HepG2 (cell line): ENCODE results near the gene CCDC106. TPM values are rescaled to one million over a fixed set of nuclear protein-coding genes. Genes with fewer than 3 reads are reported as not detected.

Source experiments
- ATAC-seq: fragments of 200-7000 bp; cut with Tn5 transposase; 3 replicates; pipeline ENCODE4 v1.9.1; 2020; ENCODE audit warnings: mild to moderate bottlenecking, moderate library complexity
- BruUV-seq: library from RNA; stranded (reverse); fragments of 400-500 nt; replicated peaks from 2 replicates; lab custom pipeline; 2021; lab: Mats Ljungman, UMichigan
- CTCF ChIA-PET: fragments of 300-600 bp; formaldehyde crosslinking; extraction: SDS; loops from one replicate; lab custom pipeline; 2021; ENCODE audit warnings: low total read pairs, inconsistent platforms, low intra/inter-chr PET ratio; lab: Yijun Ruan, JAX
- POLR2A ChIA-PET: fragments of 350-600 bp; sonication (Branson Sonifier 250); formaldehyde crosslinking; loops from one replicate; lab custom pipeline; 2020; ENCODE audit warnings: antibody characterized with exemption, inconsistent platforms; lab: Yijun Ruan, JAX
- DNase-seq: peaks from one replicate; pipeline ENCODE4 v3.0.0-alpha.2; 2015; ENCODE audit warnings: low spot score
- FAIRE-seq: peaks from 3 replicates; lab custom pipeline; 2011; peaks lifted over from hg19 to GRCh38; lab: Jason Lieb, UNC
- H2AFZ ChIP-seq: one replicate; pipeline ENCODE4 v1.6.1; 2011; ENCODE audit warnings: low read length, inconsistent platforms
- H3K27ac ChIP-seq: fragments of 300-600 bp; 3 replicates; pipeline ENCODE4 v1.8.0; 2011; ENCODE audit warnings: mixed run types, mild to moderate bottlenecking, mixed read lengths, low read length, inconsistent platforms; ENCODE audit not compliant: insufficient read depth; ENCODE audit errors: extremely low read length
- H3K27me3 ChIP-seq, 2 experiments: fragments of 200-600 bp in 1 of 2; 2 replicates in 1 of 2; 3 replicates in 1 of 2; pipeline versions ENCODE4 v1.6.0 to v1.8.0; 2011; ENCODE audit warnings: low read length in 2 of 2, mild to moderate bottlenecking in 2 of 2, moderate library complexity in 2 of 2, inconsistent platforms in 1 of 2; ENCODE audit not compliant: insufficient read depth in 2 of 2, control insufficient read depth in 1 of 2
- H3K36me3 ChIP-seq, 2 experiments: fragments of 200-600 bp in 1 of 2; replicated peaks in 1 of 2; 2 replicates in 1 of 2; 3 replicates in 1 of 2; pipeline versions ENCODE4 v1.5.1 to v1.8.0; 2011; ENCODE audit warnings: low read length in 2 of 2, inconsistent platforms in 1 of 2; ENCODE audit not compliant: insufficient read depth in 2 of 2, control insufficient read depth in 1 of 2
- H3K4me1 ChIP-seq: 2 replicates; pipeline ENCODE4 v1.5.1; 2012; ENCODE audit warnings: low read length, inconsistent platforms; ENCODE audit not compliant: insufficient read depth
- H3K4me2 ChIP-seq: 2 replicates; pipeline ENCODE4 v1.6.0; 2011; ENCODE audit warnings: low read depth, low read length, inconsistent platforms
- H3K4me3 ChIP-seq, 3 experiments: fragments of 200-600 bp in 1 of 3; sonication (generic), shearing (Covaris generic) in 1 of 3; replicated peaks in 1 of 3; 2 replicates each; pipeline ENCODE4 v1.5.1; 2011 to 2016; ENCODE audit warnings: low read length in 3 of 3, inconsistent platforms in 2 of 3, low read depth in 2 of 3, mild to moderate bottlenecking in 2 of 3, control low read depth in 1 of 3, mixed read lengths in 1 of 3; ENCODE audit not compliant: insufficient read depth in 1 of 3
- H3K79me2 ChIP-seq: one replicate; pipeline ENCODE4 v1.6.1; 2011; ENCODE audit warnings: low read length, inconsistent platforms; ENCODE audit not compliant: insufficient read depth
- H3K9ac ChIP-seq: 2 replicates; pipeline ENCODE4 v1.6.0; 2011; ENCODE audit warnings: mild to moderate bottlenecking, low read depth, low read length, inconsistent platforms; ENCODE audit not compliant: insufficient read depth
- H3K9me3 ChIP-seq: 2 replicates; pipeline ENCODE4 v1.5.1; 2012; ENCODE audit warnings: mild to moderate bottlenecking, low read length
- H4K20me1 ChIP-seq: 2 replicates; pipeline ENCODE4 v1.6.0; 2011; ENCODE audit warnings: inconsistent platforms, mild to moderate bottlenecking, low read length, moderate library complexity; ENCODE audit not compliant: insufficient read depth
- AGO2 ChIP-seq: fragments of 200-400 bp; formaldehyde crosslinking; optimal IDR thresholded peaks from 2 replicates; pipeline ENCODE3; 2017; ENCODE audit warnings: mild to moderate bottlenecking, low read depth, low read length, moderate library complexity
- PRPF4 ChIP-seq: fragments of 200-400 bp; formaldehyde crosslinking; IDR thresholded peaks from 2 replicates; pipeline ENCODE4 v1.6.1; 2016; ENCODE audit warnings: low read length, low read depth; ENCODE audit not compliant: poor library complexity, severe bottlenecking
- TSC22D2 ChIP-seq: sonication (generic); formaldehyde crosslinking; IDR thresholded peaks from 2 replicates; pipeline ENCODE4 v1.5.1; 2020; ENCODE audit warnings: missing genetic modification reagents, mild to moderate bottlenecking, borderline replicate concordance
- WGBS: methylation state at CpG from one replicate; pipeline ENCODE4 v1.1.6; 2017; ENCODE audit warnings: low lambda C conversion rate; 5-methylcytosine and 5-hydroxymethylcytosine counted together
- in situ Hi-C: cut with HindIII; loops from 2 replicates; pipeline ENCODE4 v1.10.0; 2017; ENCODE audit warnings: low pct_unique_long_range_greater_than_20kb; ENCODE audit not compliant: extremely low pct_ligation_motif_present
- intact Hi-C: fragments of 100-400 bp; cut with micrococcal nuclease; formaldehyde crosslinking; loops from one replicate; pipeline ENCODE4 v1.10.0; 2022; ENCODE audit not compliant: unreplicated experiment
- polyA plus RNA-seq, 8 experiments: library from polyadenylated mRNA; depleted of rRNA in 3 of 8; stranded (reverse) in 7 of 8; unstranded in 1 of 8; fragments of >200 nt; fragmentation: Illumina TruSeq in 4 of 8; extraction: Trizol in 4 of 8; gene quantifications; 2 replicates each; pipeline versions ENCODE4 v1.2.1 to v1.2.3, GENCODE V29; 2011 to 2016; ENCODE audit warnings: low read depth in 4 of 8, missing spikeins in 1 of 8, mixed read lengths in 1 of 8; ENCODE audit not compliant: insufficient read depth in 1 of 8
- total RNA-seq, 5 experiments: library from RNA; depleted of rRNA; stranded (reverse); fragments of >200 nt; fragmentation: Illumina TruSeq; extraction: Trizol; gene quantifications; 2 replicates each; pipeline ENCODE4 v1.2.3, GENCODE V29; 2016; ENCODE audit warnings: low read depth in 1 of 5
- TF ChIP-seq, protein P1 (sequence below): sonication (generic); formaldehyde crosslinking; IDR thresholded peaks from 2 replicates; pipeline ENCODE4 v1.5.0; 2020; ENCODE audit warnings: mild to moderate bottlenecking, missing genetic modification reagents, moderate library complexity

CCDC106 gene
- total and polyA plus RNA-seq, 2 of the 13 experiments (the other 11 are each of a cell fraction or from before 2014, with no cell fraction given), result 4.7 to 8.8 TPM

DNA sequence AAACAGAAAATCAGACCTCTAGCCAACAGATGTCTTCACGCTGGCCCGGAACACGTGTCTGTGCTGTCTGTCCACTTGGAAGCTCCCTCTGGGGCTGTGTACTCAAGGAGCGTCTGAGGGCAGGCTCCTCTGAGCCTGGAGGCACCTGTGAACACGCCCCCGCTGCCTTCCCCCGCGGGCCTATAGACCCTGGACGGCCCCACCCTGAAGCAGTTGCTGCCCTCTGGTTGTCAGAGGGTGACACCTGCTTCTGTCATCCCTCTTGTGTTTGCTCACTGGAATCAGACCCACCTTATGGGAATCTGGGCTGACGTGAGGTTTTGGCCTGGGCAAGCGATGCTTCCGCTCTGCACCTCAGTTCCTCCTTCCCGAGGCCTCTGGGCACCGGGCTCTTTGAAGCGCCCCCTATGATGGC, 46.2 kb downstream of the CCDC106 start:
- Histone ChIP-seq H3K4me1 (no peaks in the 10 kb centered on the region), H3K27me3 (no peaks in the 10 kb centered on the region), H3K4me2 (no peak overlapping the region), H2AFZ (no peak overlapping the region), H3K9me3 (no peaks in the 10 kb centered on the region), H3K9ac (no peak overlapping the region), H3K79me2 (no peaks in the 10 kb centered on the region), H4K20me1 (no peaks in the 10 kb centered on the region), H3K27ac (no peak overlapping the region), H3K36me3 (peaks cover 25 to 40% of the 10 kb centered on the region in 2 experiments; a peak in 4 of 5 replicates), H3K4me3 (no peak overlapping the region)
- DNase-seq, result no peak
- intact Hi-C loops (no loop called here), in situ Hi-C loops (no loop called here)
- no TSS peak for BruUV-seq
- ATAC-seq, result no peak
- FAIRE-seq, result no peak
- TF ChIP-seq, protein P1, sequence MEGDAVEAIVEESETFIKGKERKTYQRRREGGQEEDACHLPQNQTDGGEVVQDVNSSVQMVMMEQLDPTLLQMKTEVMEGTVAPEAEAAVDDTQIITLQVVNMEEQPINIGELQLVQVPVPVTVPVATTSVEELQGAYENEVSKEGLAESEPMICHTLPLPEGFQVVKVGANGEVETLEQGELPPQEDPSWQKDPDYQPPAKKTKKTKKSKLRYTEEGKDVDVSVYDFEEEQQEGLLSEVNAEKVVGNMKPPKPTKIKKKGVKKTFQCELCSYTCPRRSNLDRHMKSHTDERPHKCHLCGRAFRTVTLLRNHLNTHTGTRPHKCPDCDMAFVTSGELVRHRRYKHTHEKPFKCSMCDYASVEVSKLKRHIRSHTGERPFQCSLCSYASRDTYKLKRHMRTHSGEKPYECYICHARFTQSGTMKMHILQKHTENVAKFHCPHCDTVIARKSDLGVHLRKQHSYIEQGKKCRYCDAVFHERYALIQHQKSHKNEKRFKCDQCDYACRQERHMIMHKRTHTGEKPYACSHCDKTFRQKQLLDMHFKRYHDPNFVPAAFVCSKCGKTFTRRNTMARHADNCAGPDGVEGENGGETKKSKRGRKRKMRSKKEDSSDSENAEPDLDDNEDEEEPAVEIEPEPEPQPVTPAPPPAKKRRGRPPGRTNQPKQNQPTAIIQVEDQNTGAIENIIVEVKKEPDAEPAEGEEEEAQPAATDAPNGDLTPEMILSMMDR, result 0 out of 2 replicates have a peak, but pooled peaks have one; percentile 6
- TF ChIP-seq TSC22D2, result no peak
- ChIA-PET POLR2A (interaction anchor here (1.1 kb wide), 1 partner anchor 11 kb away, joined by 4 read pairs; no protein-coding TSS in a partner anchor), CTCF (no interaction called here)
- 100% methylated on average over 9 of the region's 15 CpGs for WGBS

GRCh38 chr19:55694656-55695491, 46.9 kb downstream of the CCDC106 start:
- peaks cover 25 to 34% of the 10 kb centered on the region in 2 experiments; a peak in 4 of 5 replicates for H3K36me3 ChIP-seq
- no peak overlapping the region for H3K9ac ChIP-seq
- intact Hi-C loops (no loop called here), in situ Hi-C loops (no loop called here)
- POLR2A ChIA-PET, result no interaction called here
- CTCF ChIA-PET, result no interaction called here
- no peaks in the 10 kb centered on the region for H3K4me1 ChIP-seq
- no peak overlapping the region for H3K4me3 ChIP-seq
- whole genome bisulfite sequencing, result 98% methylated on average over 28 of the region's 37 CpGs
- BruUV-seq, result no TSS peak
- no peaks in the 10 kb centered on the region for H3K27me3 ChIP-seq
- H3K27ac ChIP-seq, result no peak overlapping the region
- no peak overlapping the region for H2AFZ ChIP-seq
- no peak for DNase-seq
- H3K79me2 ChIP-seq, result no peaks in the 10 kb centered on the region
- H4K20me1 ChIP-seq, result no peaks in the 10 kb centered on the region
- TF ChIP-seq PRPF4, result no peak
- peak; percentile 70 for TF ChIP-seq AGO2
- H3K9me3 ChIP-seq, result no peaks in the 10 kb centered on the region
- no peak for FAIRE-seq
- no peak overlapping the region for H3K4me2 ChIP-seq
- no peak for ATAC-seq
